H1 (cell line): ENCODE results near the gene RFX1.

Experiments used
- ATF2 ChIP-seq: IDR thresholded peaks from 2 replicates; pipeline ENCODE4 v1.6.1; 2012; ENCODE audit warnings: low read length, inconsistent platforms
- CEBPB ChIP-seq: IDR thresholded peaks from 2 replicates; pipeline ENCODE4 v1.6.1; 2012; ENCODE audit warnings: low read depth, low read length
- EP300 ChIP-seq, 2 experiments: IDR thresholded peaks; 1 replicate in 1 of 2; 2 replicates in 1 of 2; pipeline ENCODE4 v1.6.1; 2011 to 2012; ENCODE audit warnings: low read depth in 2 of 2, low read length in 2 of 2, mild to moderate bottlenecking in 2 of 2, borderline replicate concordance in 1 of 2, inconsistent platforms in 1 of 2, moderate library complexity in 1 of 2
- JUN ChIP-seq: IDR thresholded peaks from 2 replicates; pipeline ENCODE4 v1.6.1; 2011; ENCODE audit warnings: low read depth, mild to moderate bottlenecking, improper control_type of control experiment, low read length
- POLR2A ChIP-seq, 2 experiments: IDR thresholded peaks; 1 replicate in 1 of 2; 2 replicates in 1 of 2; pipeline ENCODE4 v1.6.1; 2011; ENCODE audit warnings: low read depth in 2 of 2, low read length in 2 of 2, mild to moderate bottlenecking in 2 of 2; ENCODE audit errors: control extremely low read depth in 1 of 2
- POLR2AphosphoS5 ChIP-seq: IDR thresholded peaks from 2 replicates; pipeline ENCODE4 v1.6.1; 2011; ENCODE audit warnings: low read depth, low read length
- RAD21 ChIP-seq, 2 experiments: IDR thresholded peaks in 1 of 2; conservative IDR thresholded peaks in 1 of 2; 2 replicates each; pipeline ENCODE4 v1.6.1; 2011; ENCODE audit warnings: low read depth in 2 of 2, low read length in 2 of 2, improper control_type of control experiment in 1 of 2, inconsistent platforms in 1 of 2, mild to moderate bottlenecking in 1 of 2, moderate library complexity in 1 of 2
- RNF2 ChIP-seq: fragments of 200-900, 300-1000 bp; sonication (generic); IDR thresholded peaks from 2 replicates; pipeline ENCODE4 v1.7.1; 2016; ENCODE audit warnings: borderline replicate concordance, low read depth, mild to moderate bottlenecking, antibody characterized with exemption, low read length; ENCODE audit not compliant: poor library complexity, severe bottlenecking; ENCODE audit errors: missing control alignments
- TAF1 ChIP-seq: IDR thresholded peaks from 2 replicates; pipeline ENCODE4 v1.6.1; 2011; ENCODE audit warnings: mild to moderate bottlenecking, low read depth, low read length
- YY1 ChIP-seq: IDR thresholded peaks from 2 replicates; pipeline ENCODE4 v1.6.1; 2011; ENCODE audit warnings: low read depth, mild to moderate bottlenecking, low read length
- TF ChIP-seq, protein P1 (sequence below), 3 experiments: IDR thresholded peaks; 1 replicate in 2 of 3; 2 replicates in 1 of 3; pipeline versions ENCODE4 v1.5.1 to v1.6.1; 2011; ENCODE audit warnings: low read length in 3 of 3, mild to moderate bottlenecking in 3 of 3, inconsistent platforms in 2 of 3, low read depth in 1 of 3, moderate library complexity in 1 of 3; ENCODE audit not compliant: insufficient read depth in 1 of 3; ENCODE audit errors: control extremely low read depth in 1 of 3
- TF ChIP-seq, protein P2 (sequence below): IDR thresholded peaks from 2 replicates; pipeline ENCODE4 v1.6.1; 2012; ENCODE audit warnings: inconsistent platforms
- TF ChIP-seq, protein P3 (sequence below): IDR thresholded peaks from 2 replicates; pipeline ENCODE4 v1.6.1; 2011; ENCODE audit warnings: low read depth, mild to moderate bottlenecking, low read length; ENCODE audit not compliant: insufficient read depth
- TF ChIP-seq, protein P4 (sequence below): IDR thresholded peaks from 2 replicates; pipeline ENCODE4 v1.6.1; 2011; ENCODE audit warnings: low read length, improper control_type of control experiment

- TF ChIP-seq, protein P1, sequence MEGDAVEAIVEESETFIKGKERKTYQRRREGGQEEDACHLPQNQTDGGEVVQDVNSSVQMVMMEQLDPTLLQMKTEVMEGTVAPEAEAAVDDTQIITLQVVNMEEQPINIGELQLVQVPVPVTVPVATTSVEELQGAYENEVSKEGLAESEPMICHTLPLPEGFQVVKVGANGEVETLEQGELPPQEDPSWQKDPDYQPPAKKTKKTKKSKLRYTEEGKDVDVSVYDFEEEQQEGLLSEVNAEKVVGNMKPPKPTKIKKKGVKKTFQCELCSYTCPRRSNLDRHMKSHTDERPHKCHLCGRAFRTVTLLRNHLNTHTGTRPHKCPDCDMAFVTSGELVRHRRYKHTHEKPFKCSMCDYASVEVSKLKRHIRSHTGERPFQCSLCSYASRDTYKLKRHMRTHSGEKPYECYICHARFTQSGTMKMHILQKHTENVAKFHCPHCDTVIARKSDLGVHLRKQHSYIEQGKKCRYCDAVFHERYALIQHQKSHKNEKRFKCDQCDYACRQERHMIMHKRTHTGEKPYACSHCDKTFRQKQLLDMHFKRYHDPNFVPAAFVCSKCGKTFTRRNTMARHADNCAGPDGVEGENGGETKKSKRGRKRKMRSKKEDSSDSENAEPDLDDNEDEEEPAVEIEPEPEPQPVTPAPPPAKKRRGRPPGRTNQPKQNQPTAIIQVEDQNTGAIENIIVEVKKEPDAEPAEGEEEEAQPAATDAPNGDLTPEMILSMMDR (IDR thresholded peaks at IDR 0.05; ENCODE audit: control extremely low read depth in 1 of 3, insufficient read depth in 1 of 3, low read depth in 1 of 3, low read length in 3 of 3): no peak
- TF ChIP-seq JUN (no peak), TAF1 (no peak), POLR2A (IDR thresholded peaks at IDR 0.05; ENCODE audit: control extremely low read depth in 1 of 2, low read depth in 2 of 2, low read length in 2 of 2) (no peak), POLR2AphosphoS5 (no peak), RNF2 (no peak), EP300 (IDR thresholded peaks at IDR 0.05; ENCODE audit: borderline replicate concordance in 1 of 2, low read depth in 2 of 2, low read length in 2 of 2) (no peak), YY1 (no peak), ATF2 (no peak), CEBPB (no peak), RAD21 (IDR thresholded peaks at IDR 0.05 in 1 of 2, conservative IDR thresholded peaks at IDR 0.05 in 1 of 2; ENCODE audit: low read depth in 2 of 2, low read length in 2 of 2) (no peak)
- TF ChIP-seq, protein P2, sequence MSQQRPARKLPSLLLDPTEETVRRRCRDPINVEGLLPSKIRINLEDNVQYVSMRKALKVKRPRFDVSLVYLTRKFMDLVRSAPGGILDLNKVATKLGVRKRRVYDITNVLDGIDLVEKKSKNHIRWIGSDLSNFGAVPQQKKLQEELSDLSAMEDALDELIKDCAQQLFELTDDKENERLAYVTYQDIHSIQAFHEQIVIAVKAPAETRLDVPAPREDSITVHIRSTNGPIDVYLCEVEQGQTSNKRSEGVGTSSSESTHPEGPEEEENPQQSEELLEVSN: no peak
- TF ChIP-seq, protein P3, sequence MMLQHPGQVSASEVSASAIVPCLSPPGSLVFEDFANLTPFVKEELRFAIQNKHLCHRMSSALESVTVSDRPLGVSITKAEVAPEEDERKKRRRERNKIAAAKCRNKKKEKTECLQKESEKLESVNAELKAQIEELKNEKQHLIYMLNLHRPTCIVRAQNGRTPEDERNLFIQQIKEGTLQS: no peak
- TF ChIP-seq, protein P4, sequence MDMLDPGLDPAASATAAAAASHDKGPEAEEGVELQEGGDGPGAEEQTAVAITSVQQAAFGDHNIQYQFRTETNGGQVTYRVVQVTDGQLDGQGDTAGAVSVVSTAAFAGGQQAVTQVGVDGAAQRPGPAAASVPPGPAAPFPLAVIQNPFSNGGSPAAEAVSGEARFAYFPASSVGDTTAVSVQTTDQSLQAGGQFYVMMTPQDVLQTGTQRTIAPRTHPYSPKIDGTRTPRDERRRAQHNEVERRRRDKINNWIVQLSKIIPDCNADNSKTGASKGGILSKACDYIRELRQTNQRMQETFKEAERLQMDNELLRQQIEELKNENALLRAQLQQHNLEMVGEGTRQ: no peak
These were observed 68.4 kb downstream of the RFX1 start for GRCh38 chr19:13937479-13938300.
